PC-9 (cell line): Measurements from ENCODE around the gene THYN1. TPM values are rescaled to one million over a fixed set of nuclear protein-coding genes. Genes with fewer than 3 reads are reported as not detected.

Experiments used
- BruUV-seq: library from RNA; stranded (reverse); fragments of 400-500 nt; replicated peaks from 2 replicates; lab custom pipeline; 2021; lab: Mats Ljungman, UMichigan
- CTCF ChIA-PET: fragments of 300-600 bp; sonication (Branson Sonifier 250); formaldehyde crosslinking; loops from one replicate; lab custom pipeline; 2022; ENCODE audit warnings: antibody characterized with exemption; lab: Charles Lee
- POLR2A ChIA-PET: fragments of 300-600 bp; sonication (Branson Sonifier 250); formaldehyde crosslinking; loops from one replicate; lab custom pipeline; 2022; ENCODE audit warnings: antibody characterized with exemption; ENCODE audit not compliant: unreplicated experiment; lab: Charles Lee
- DNase-seq, 2 experiments: peaks; one replicate each; pipeline versions ENCODE4 v3.0.0 to v3.0.0-alpha.2; 2015 to 2022; ENCODE audit warnings: mixed read lengths in 1 of 2
- H2AFZ ChIP-seq: fragments of 200-600 bp; sonication (generic); 2 replicates; pipeline ENCODE4 v1.8.1; 2017; ENCODE audit warnings: antibody characterized with exemption
- H3F3A ChIP-seq: fragments of 200-600 bp; sonication (generic); 2 replicates; pipeline ENCODE4 v1.8.1; 2017; ENCODE audit warnings: antibody characterized with exemption, mild to moderate bottlenecking, low read depth; ENCODE audit not compliant: insufficient read depth
- H3K27ac ChIP-seq: fragments of 200-600 bp; sonication (generic); 2 replicates; pipeline ENCODE4 v1.6.1; 2016; ENCODE audit warnings: mixed run types
- H3K27me3 ChIP-seq: fragments of 200-600 bp; sonication (generic); 2 replicates; pipeline ENCODE4 v1.6.1; 2016; ENCODE audit warnings: low read depth, mixed run types; ENCODE audit not compliant: insufficient read depth
- H3K36me3 ChIP-seq: fragments of 200-600 bp; sonication (generic); 2 replicates; pipeline ENCODE4 v1.6.1; 2016; ENCODE audit warnings: low read depth, mixed run types
- H3K4me1 ChIP-seq: fragments of 200-600 bp; sonication (generic); replicated peaks from 2 replicates; pipeline ENCODE4 v1.6.1; 2016; ENCODE audit warnings: mixed run types; ENCODE audit not compliant: insufficient read depth
- H3K4me2 ChIP-seq: fragments of 200-600 bp; sonication (generic); 2 replicates; pipeline ENCODE4 v1.6.1; 2017; ENCODE audit warnings: mixed run types
- H3K4me3 ChIP-seq: fragments of 200-600 bp; sonication (generic); 2 replicates; pipeline ENCODE4 v1.6.1; 2016; ENCODE audit warnings: mixed run types
- H3K79me2 ChIP-seq: fragments of 200-600 bp; sonication (generic); 2 replicates; pipeline ENCODE4 v1.6.1; 2017; ENCODE audit warnings: low read depth, mixed run types
- H3K9me2 ChIP-seq: fragments of 200-600 bp; sonication (generic); 2 replicates; pipeline ENCODE4 v1.8.1; 2017; ENCODE audit warnings: mild to moderate bottlenecking; ENCODE audit not compliant: insufficient read depth
- H3K9me3 ChIP-seq: fragments of 200-600 bp; sonication (generic); 2 replicates; pipeline ENCODE4 v1.8.1; 2016; ENCODE audit warnings: low read depth; ENCODE audit not compliant: insufficient read depth
- H4K20me1 ChIP-seq: fragments of 200-600 bp; sonication (generic); 2 replicates; pipeline ENCODE4 v1.8.1; 2017; ENCODE audit not compliant: insufficient read depth
- EZH2 ChIP-seq: fragments of 200-600 bp; sonication (generic); IDR thresholded peaks from 2 replicates; pipeline ENCODE4 v1.8.0; 2017; ENCODE audit warnings: antibody characterized with exemption, low read depth
- intact Hi-C: fragments of 100-400 bp; cut with micrococcal nuclease; formaldehyde crosslinking; loops from one replicate; pipeline ENCODE4 v1.10.0; 2022; ENCODE audit not compliant: unreplicated experiment
- total RNA-seq: library from RNA; stranded (reverse); gene quantifications from 2 replicates; pipeline ENCODE4 v1.2.3, GENCODE V29; 2021
- TF ChIP-seq, protein P1 (sequence below): fragments of 200-600 bp; sonication (generic); conservative IDR thresholded peaks from 2 replicates; pipeline ENCODE4 v1.6.1; 2017; ENCODE audit warnings: mixed run types, antibody characterized with exemption, mild to moderate bottlenecking, moderate library complexity

The THYN1 gene
- total RNA-seq, 1 experiment from 2014 or later, result 29.8 TPM

DNA sequence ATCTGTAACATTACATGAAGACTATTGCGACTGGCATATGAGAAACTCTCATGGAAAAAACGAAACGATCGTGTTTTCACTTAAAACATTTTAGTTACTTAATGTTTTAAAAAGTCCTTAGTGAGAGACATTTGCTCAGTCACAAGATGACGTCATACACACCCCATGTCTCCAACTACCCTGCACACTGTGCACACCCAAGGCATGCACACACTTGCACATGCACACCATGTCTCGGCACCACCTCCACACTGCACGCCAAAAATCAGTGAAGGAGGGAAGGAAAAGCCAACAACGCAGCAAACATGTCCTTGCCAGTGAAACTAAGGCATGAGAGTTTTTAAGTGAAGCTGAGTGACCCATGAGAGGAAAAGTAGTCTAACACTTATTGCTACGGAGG, 47.4 kb downstream of the THYN1 start:
- intact Hi-C loops, result no loop called here
- DNase-seq, result no peak
- H3K4me1 ChIP-seq, result no peaks in the 10 kb centered on the region
- no peaks in the 10 kb centered on the region for H3F3A ChIP-seq
- H3K27me3 ChIP-seq, result no peaks in the 10 kb centered on the region
- ChIA-PET POLR2A (no interaction called here), CTCF (no interaction called here)
- peaks cover 6% of the 10 kb centered on the region; the same call in 1 of the 2 replicates for H4K20me1 ChIP-seq
- H3K36me3 ChIP-seq, result peaks cover 21% of the 10 kb centered on the region
- H3K9me3 ChIP-seq, result no peaks in the 10 kb centered on the region
- no peak overlapping the region for H3K4me3 ChIP-seq
- H3K9me2 ChIP-seq, result no peaks in the 10 kb centered on the region
- TF ChIP-seq, protein P1, sequence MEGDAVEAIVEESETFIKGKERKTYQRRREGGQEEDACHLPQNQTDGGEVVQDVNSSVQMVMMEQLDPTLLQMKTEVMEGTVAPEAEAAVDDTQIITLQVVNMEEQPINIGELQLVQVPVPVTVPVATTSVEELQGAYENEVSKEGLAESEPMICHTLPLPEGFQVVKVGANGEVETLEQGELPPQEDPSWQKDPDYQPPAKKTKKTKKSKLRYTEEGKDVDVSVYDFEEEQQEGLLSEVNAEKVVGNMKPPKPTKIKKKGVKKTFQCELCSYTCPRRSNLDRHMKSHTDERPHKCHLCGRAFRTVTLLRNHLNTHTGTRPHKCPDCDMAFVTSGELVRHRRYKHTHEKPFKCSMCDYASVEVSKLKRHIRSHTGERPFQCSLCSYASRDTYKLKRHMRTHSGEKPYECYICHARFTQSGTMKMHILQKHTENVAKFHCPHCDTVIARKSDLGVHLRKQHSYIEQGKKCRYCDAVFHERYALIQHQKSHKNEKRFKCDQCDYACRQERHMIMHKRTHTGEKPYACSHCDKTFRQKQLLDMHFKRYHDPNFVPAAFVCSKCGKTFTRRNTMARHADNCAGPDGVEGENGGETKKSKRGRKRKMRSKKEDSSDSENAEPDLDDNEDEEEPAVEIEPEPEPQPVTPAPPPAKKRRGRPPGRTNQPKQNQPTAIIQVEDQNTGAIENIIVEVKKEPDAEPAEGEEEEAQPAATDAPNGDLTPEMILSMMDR, result no peak
- no peak for TF ChIP-seq EZH2
- no TSS peak for BruUV-seq
- H3K79me2 ChIP-seq, result no peaks in the 10 kb centered on the region
- no peak overlapping the region for H3K27ac ChIP-seq
- no peak overlapping the region for H3K4me2 ChIP-seq
- no peak overlapping the region for H2AFZ ChIP-seq

DNA sequence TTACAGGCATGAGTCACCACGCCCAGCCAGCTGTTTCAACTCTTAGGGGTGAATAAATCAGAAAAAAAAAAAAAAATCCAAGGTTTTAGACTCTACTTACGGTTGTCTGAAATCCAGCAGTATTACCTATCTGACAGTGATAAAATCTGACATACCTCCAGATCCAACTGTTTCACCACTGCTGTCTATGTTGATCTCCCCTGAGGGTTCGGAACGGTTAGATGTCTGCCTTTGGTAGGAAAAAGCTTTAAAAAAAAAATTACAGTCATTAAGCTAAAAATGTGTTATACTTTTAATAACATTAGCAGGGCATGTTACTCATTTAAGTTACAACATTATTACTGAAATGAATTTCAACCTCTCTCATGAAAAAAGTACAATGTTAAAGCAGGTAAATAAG, 50.5 kb downstream of the THYN1 start:
- peaks cover 21% of the 10 kb centered on the region for H3K36me3 ChIP-seq
- CTCF ChIA-PET, result no interaction called here
- H3K9me3 ChIP-seq, result no peaks in the 10 kb centered on the region
- no peak overlapping the region for H3K4me3 ChIP-seq
- H2AFZ ChIP-seq, result no peak overlapping the region
- H4K20me1 ChIP-seq, result peaks cover 1% of the 10 kb centered on the region; the same call in 1 of the 2 replicates
- no peak for DNase-seq
- H3K79me2 ChIP-seq, result no peaks in the 10 kb centered on the region
- no peak overlapping the region for H3K4me2 ChIP-seq
- no TSS peak for BruUV-seq
- H3F3A ChIP-seq, result no peaks in the 10 kb centered on the region
- POLR2A ChIA-PET, result interaction anchor here (0.6 kb wide), 1 partner anchor 51 kb away, joined by 6 read pairs; the partner anchor contains the start of gene ACAD8
- no peak overlapping the region for H3K27ac ChIP-seq
- no peak for TF ChIP-seq EZH2
- TF ChIP-seq, protein P1, result no peak
- H3K4me1 ChIP-seq, result no peaks in the 10 kb centered on the region
- no peaks in the 10 kb centered on the region for H3K9me2 ChIP-seq
- intact Hi-C loops, result no loop called here
- H3K27me3 ChIP-seq, result no peaks in the 10 kb centered on the region

- ChIA-PET POLR2A (no interaction called here), CTCF (no interaction called here)
- Histone ChIP-seq H3K4me1 (no peaks in the 10 kb centered on the region), H3K36me3 (peaks cover 15% of the 10 kb centered on the region), H3K4me3 (no peak overlapping the region), H3K79me2 (no peaks in the 10 kb centered on the region), H2AFZ (no peak overlapping the region), H4K20me1 (no peaks in the 10 kb centered on the region), H3K4me2 (no peak overlapping the region), H3F3A (no peaks in the 10 kb centered on the region), H3K9me2 (no peaks in the 10 kb centered on the region), H3K27me3 (no peaks in the 10 kb centered on the region), H3K27ac (no peak overlapping the region), H3K9me3 (no peaks in the 10 kb centered on the region)
- TF ChIP-seq EZH2, result no peak
- TF ChIP-seq, protein P1, result no peak
- no TSS peak for BruUV-seq
- intact Hi-C loops, result no loop called here
- DNase-seq, result no peak
Observed at GRCh38 chr11:134200688-134201087, 52.5 kb downstream of the THYN1 start.
